Activated CD4-positive, alpha-beta T cell treated with anti-CD3 and anti-CD28 coated beads, Interleukin-2, amount 10 ng/mL, durations not matched to agents 7 days and 5 days (primary cell): ENCODE results near the gene JAGN1. TPM values are rescaled to one million over a fixed set of nuclear protein-coding genes. Genes with fewer than 3 reads are reported as not detected.
"Not testable (repeated sequence)": the region's sequence is repeated elsewhere in the genome, so short reads cannot be mapped to it uniquely, and the experiment has no call there.

ENCODE experiments used
- CTCF ChIA-PET: fragments of 350-600 bp; sonication (Branson Sonifier 250); formaldehyde crosslinking; loops from one replicate; lab custom pipeline; 2021; ENCODE audit warnings: antibody characterized with exemption; lab: Charles Lee
- POLR2A ChIA-PET: fragments of 350-600 bp; sonication (Branson Sonifier 250); formaldehyde crosslinking; loops from one replicate; lab custom pipeline; 2021; ENCODE audit warnings: antibody characterized with exemption; lab: Charles Lee
- DNase-seq: peaks from one replicate; pipeline ENCODE4 v3.0.0-alpha.2; 2020
- H3K27ac Mint-ChIP-seq: one replicate; pipeline ENCODE4 v1.8.0; 2021; ENCODE audit warnings: mild to moderate bottlenecking, moderate library complexity, mixed read lengths
- H3K27me3 Mint-ChIP-seq: one replicate; pipeline ENCODE4 v1.8.0; 2021; ENCODE audit warnings: mixed read lengths
- H3K36me3 Mint-ChIP-seq: one replicate; pipeline ENCODE4 v1.8.0; 2021; ENCODE audit warnings: low read depth, mixed read lengths
- H3K4me1 Mint-ChIP-seq: one replicate; pipeline ENCODE4 v1.8.0; 2021; ENCODE audit warnings: mixed read lengths
- H3K4me3 Mint-ChIP-seq: one replicate; pipeline ENCODE4 v1.8.0; 2021; ENCODE audit warnings: mild to moderate bottlenecking, moderate library complexity, mixed read lengths
- H3K9me3 Mint-ChIP-seq: one replicate; pipeline ENCODE4 v1.8.0; 2021; ENCODE audit warnings: mixed read lengths
- total RNA-seq, 2 experiments: library from RNA; stranded (reverse); gene quantifications; one replicate each; pipeline ENCODE4 v1.2.3, GENCODE V29; 2021

JAGN1 gene
- total RNA-seq, 2 experiments from 2014 or later = 29.6 to 30.6 TPM

DNA sequence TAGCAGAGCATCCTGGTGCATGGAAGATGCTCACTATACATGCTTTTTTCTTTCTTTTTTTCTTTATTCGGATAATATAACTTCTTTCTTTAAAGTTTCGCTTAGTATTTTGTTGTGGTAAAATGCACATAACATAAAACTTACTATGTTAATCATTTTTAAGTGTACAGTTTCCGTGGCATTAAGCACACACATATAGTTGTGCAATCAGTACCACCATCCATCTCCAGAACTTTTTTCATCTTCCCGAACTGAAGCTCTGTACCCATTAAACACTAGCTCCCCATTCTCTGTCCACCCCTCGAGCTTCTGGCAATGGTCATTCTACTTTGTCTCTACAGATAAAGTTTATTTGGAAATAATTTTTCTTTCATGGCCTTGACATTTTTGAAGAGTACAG, 1.0 kb upstream of the JAGN1 start:
- peaks cover 2% of the 10 kb centered on the region for H3K27me3 Mint-ChIP-seq
- peaks cover 37% of the 10 kb centered on the region for H3K4me1 Mint-ChIP-seq
- peaks cover 28% of the 10 kb centered on the region for H3K36me3 Mint-ChIP-seq
- CTCF ChIA-PET = interaction anchor here (0.9 to 1.3 kb wide), 2 partner anchors 41 to 43 kb away, joined by 3 read pairs; no protein-coding TSS in a partner anchor
- H3K4me3 Mint-ChIP-seq = no peak overlapping the region
- peak overlapping the region; percentile 98 for H3K27ac Mint-ChIP-seq
- no peak for DNase-seq
- no peaks in the 10 kb centered on the region for H3K9me3 Mint-ChIP-seq
- POLR2A ChIA-PET = interaction anchor here (0.5 kb wide), 1 partner anchor 44 kb away, joined by 3 read pairs; no protein-coding TSS in a partner anchor

DNA sequence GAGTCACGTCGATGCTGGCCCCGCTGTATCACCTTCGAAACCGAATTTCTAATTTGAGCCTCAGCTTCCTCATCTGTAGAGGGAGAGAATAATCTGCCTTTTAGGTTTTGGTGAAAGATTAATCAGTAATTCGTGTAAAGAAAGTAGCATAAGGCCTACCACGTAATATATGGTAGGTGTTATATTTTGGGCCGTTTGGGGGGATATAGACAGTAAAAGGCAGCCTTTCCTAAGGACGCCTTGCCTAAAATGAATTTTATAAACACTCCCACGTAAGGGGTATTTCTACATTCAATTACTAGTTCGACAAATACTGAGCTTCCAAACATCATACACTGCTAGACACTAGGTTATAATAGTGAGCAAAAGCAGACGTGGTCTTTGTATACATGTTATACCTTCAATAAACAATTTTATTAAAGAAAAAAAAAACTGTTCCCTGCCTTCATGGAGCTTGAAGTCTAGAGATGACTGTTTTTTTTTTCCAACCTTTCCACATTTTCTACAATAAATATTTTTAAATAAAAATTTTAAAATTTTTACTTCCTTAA, 737 bp downstream of the JAGN1 start:
- ChIA-PET POLR2A (interaction anchor here (0.7 kb wide), 1 partner anchor 19 kb away, joined by 13 read pairs; no protein-coding TSS in a partner anchor), CTCF (interaction anchor here (0.5 to 1.4 kb wide), 7 partner anchors 21 to 545 kb away, joined by 3 to 6 read pairs (median 3); no protein-coding TSS in a partner anchor)
- Mint-ChIP-seq H3K4me3 (peak overlapping the region; percentile 99), H3K36me3 (peaks cover 35% of the 10 kb centered on the region), H3K9me3 (no peaks in the 10 kb centered on the region), H3K27ac (peak overlapping the region; percentile 98), H3K4me1 (peaks cover 43% of the 10 kb centered on the region), H3K27me3 (no peaks in the 10 kb centered on the region)
- DNase-seq = no peak

GRCh38 chr3:9893739-9894138, 3.3 kb downstream of the JAGN1 start:
- H3K9me3 Mint-ChIP-seq = no peaks in the 10 kb centered on the region
- no peaks in the 10 kb centered on the region for H3K27me3 Mint-ChIP-seq
- no peak for DNase-seq
- H3K4me1 Mint-ChIP-seq = peaks cover 45% of the 10 kb centered on the region
- H3K27ac Mint-ChIP-seq = no peak overlapping the region
- POLR2A ChIA-PET = no interaction called here
- H3K4me3 Mint-ChIP-seq = no peak overlapping the region
- CTCF ChIA-PET = interaction anchor here (1.4 to 2.0 kb wide), 2 partner anchors 9 to 32 kb away, joined by 3 to 5 read pairs; partner anchors contain the start of gene IL17RE
- H3K36me3 Mint-ChIP-seq = peaks cover 35% of the 10 kb centered on the region

DNA sequence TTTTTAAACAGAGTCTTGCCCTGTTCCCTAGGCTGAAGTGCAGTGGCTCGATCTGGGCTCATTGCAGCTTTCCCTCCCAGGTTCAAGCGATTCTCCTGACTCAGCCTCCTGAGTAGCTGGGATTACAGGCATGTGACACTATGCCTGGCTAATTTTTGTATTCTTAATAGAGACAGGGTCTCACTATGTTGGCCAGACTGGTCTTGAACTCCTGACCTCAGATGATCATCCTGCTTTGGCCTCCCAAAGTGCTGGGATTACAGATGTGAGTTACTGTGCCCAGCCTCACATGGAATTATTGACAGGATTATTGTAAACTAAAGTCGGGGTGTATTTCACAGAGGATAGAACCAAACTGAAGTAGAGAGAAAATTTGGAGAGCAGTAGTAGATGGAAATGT, 5.3 kb downstream of the JAGN1 start:
- not testable (repeated sequence) for H3K4me3 Mint-ChIP-seq, H3K27ac Mint-ChIP-seq
- CTCF ChIA-PET = interaction anchor here (0.6 kb wide), 1 partner anchor 43 kb away, joined by 3 read pairs; no protein-coding TSS in a partner anchor

DNA sequence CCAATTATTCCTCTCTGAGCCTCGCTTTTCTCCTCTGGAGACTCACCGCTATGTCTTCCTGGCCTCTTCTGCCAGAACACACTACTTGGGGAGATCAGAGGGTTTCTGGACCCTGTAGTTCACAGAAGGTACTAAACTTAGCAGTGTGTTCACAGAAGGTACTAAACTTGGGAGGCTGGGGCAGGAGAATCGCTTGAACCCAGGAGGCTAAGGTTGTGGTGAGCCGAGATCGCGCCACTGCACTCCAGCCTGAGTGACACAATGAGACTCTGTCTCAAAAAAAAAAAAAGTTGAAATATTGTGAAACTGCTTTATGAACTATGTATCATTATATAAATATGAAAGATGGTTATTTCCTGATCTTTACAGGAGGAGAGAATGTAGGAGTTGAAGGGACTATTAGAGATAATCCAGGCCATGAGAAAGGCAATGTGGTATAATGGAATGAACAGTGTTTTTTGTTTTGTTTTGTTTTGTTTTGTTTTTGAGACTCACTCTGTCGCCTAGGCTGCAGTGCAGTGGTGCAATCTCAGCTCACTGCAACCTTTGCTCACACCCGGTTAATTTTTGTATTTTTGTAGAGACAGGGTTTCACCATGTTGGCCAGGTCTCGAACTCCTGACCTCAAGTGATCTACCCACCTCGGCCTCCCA, 6.5 kb downstream of the JAGN1 start:
- CTCF ChIA-PET = interaction anchor here (0.8 kb wide), 1 partner anchor 29 kb away, joined by 4 read pairs; no protein-coding TSS in a partner anchor
- H3K27me3 Mint-ChIP-seq, H3K9me3 Mint-ChIP-seq, POLR2A ChIA-PET, H3K4me3 Mint-ChIP-seq, H3K27ac Mint-ChIP-seq, DNase-seq: not testable (repeated sequence)
- Mint-ChIP-seq H3K4me1 (peaks cover 37% of the 10 kb centered on the region), H3K36me3 (peaks cover 27% of the 10 kb centered on the region)

More for the DNA sequence above, 5.3 kb downstream of the JAGN1 start:
- POLR2A ChIA-PET, DNase-seq, H3K27me3 Mint-ChIP-seq, H3K9me3 Mint-ChIP-seq: not testable (repeated sequence)
- H3K4me1 Mint-ChIP-seq = peaks cover 32% of the 10 kb centered on the region
- peaks cover 32% of the 10 kb centered on the region for H3K36me3 Mint-ChIP-seq

DNA sequence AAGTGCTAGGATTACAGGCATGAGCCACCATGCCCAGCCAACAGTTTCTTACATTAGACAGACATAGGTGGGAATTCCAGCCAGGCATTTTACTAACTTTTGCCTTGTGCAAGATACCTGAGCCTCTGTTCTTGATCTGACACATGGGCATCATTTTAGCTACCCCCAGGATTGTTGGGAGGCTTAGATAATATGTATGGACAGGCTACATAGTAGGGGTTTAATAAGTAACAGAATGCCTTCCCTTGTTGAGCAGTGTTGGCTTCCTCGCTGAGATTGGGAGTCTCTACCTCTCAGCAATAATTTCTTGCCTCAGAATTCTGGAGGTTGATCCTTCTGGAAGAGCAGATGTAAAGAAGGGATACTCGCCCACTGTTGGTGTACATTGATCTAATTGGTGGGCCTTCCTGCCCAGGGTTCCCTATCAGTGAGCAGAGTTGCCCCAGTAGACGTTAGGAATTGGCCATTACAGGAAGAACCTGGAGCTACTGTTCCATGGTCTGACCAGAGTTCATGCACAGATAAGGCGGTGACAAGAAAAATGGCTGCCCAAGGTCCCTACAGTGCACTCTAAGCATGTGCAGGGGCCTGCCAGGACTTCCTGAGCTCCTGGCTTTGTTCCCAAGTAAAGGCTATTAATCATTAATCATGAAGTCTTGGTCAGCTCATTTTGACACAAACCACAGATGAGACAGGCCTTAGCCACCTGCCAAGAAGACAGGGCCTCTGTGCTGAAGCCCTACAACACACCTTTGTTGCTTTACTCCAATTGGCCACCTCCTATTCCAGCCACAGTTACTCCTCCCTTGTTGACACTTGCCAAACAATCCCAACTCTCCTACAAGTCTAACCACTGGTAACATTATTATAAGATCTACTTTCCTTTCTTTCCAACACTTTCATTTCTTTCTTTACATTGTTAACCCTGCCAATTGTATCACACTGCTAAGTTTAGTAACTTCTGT, 7.3 kb downstream of the JAGN1 start:
- H3K27ac Mint-ChIP-seq = peak overlapping the region; percentile 3
- H3K4me1 Mint-ChIP-seq = peaks cover 40% of the 10 kb centered on the region

GRCh38 chr3:9898467-9899241, 8.2 kb downstream of the JAGN1 start:
- Mint-ChIP-seq H3K36me3 (peaks cover 13% of the 10 kb centered on the region), H3K27ac (peak overlapping the region; percentile 3), H3K4me3 (no peak overlapping the region), H3K27me3 (no peaks in the 10 kb centered on the region), H3K4me1 (peaks cover 42% of the 10 kb centered on the region), H3K9me3 (no peaks in the 10 kb centered on the region)
- DNase-seq = no peak
- POLR2A ChIA-PET = no interaction called here
- CTCF ChIA-PET = no interaction called here

More for the DNA sequence above, 7.3 kb downstream of the JAGN1 start:
- Mint-ChIP-seq H3K4me3 (no peak overlapping the region), H3K36me3 (peaks cover 20% of the 10 kb centered on the region), H3K27me3 (no peaks in the 10 kb centered on the region), H3K9me3 (no peaks in the 10 kb centered on the region)
- POLR2A ChIA-PET = no interaction called here
- CTCF ChIA-PET = interaction anchor here (0.8 kb wide), 1 partner anchor 28 kb away, joined by 4 read pairs; no protein-coding TSS in a partner anchor
- no peak for DNase-seq

DNA sequence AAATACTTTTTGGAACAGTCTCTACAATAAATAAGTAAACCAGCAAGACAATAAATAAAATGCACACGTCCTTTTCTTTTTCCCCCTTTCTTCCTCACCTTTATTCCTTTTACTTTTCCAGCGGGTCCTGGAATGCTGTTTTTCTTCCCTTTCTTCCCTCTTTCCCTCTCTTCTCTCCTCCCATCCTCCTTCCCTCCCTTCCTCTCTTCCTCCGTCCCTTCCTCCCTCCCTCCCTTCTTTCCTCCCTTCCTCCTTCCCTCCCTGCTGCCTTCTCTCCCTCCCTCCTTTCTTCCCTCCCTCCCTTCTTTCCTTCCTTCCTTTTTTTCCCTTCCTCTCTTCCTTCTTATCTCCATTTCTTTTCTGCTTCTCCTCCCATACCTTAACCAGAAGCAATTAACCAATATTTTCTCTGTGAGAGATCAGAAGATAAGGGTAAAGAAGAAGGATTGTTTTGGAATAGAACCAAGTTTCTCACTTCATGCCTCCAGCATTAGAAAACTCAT, 8.9 kb downstream of the JAGN1 start:
- CTCF ChIA-PET = interaction anchor here (1.0 kb wide), 1 partner anchor 522 kb away, joined by 3 read pairs; no protein-coding TSS in a partner anchor
- Mint-ChIP-seq H3K36me3 (peaks cover 6% of the 10 kb centered on the region), H3K4me1 (peaks cover 39% of the 10 kb centered on the region), H3K9me3 (no peaks in the 10 kb centered on the region), H3K27me3 (no peaks in the 10 kb centered on the region), H3K4me3 (no peak overlapping the region), H3K27ac (no peak overlapping the region)
- POLR2A ChIA-PET = no interaction called here
- DNase-seq = no peak

DNA sequence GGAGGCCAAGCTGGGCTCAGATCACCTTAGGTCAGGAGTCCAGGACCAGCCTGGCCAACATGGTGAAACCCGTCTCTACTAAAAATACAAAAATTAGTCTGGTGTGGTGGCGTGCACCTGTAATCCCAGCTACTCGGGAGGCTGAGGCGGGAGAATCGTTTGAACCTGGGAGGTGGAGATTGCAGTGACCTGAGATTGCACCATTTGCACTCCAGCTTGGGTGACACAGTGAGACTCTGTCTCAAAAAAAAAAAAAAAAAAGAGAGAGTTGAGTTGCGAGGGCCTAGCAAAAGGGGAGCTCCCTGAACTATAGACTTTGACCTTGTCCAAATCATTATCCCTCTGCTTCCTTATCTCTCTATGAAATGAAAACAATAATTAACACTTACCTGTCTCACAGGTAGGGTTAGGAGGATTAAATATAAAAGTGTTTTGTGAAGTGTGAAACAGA, 10.6 kb downstream of the JAGN1 start:
- POLR2A ChIA-PET, H3K4me3 Mint-ChIP-seq, H3K9me3 Mint-ChIP-seq, H3K36me3 Mint-ChIP-seq, DNase-seq, H3K27me3 Mint-ChIP-seq: not testable (repeated sequence)
- CTCF ChIA-PET = interaction anchor here (0.6 to 2.9 kb wide), 2 partner anchors 31 to 76 kb away, joined by 4 to 10 read pairs; no protein-coding TSS in a partner anchor
- Mint-ChIP-seq H3K4me1 (peaks cover 32% of the 10 kb centered on the region), H3K27ac (peak overlapping the region; percentile 11)

DNA sequence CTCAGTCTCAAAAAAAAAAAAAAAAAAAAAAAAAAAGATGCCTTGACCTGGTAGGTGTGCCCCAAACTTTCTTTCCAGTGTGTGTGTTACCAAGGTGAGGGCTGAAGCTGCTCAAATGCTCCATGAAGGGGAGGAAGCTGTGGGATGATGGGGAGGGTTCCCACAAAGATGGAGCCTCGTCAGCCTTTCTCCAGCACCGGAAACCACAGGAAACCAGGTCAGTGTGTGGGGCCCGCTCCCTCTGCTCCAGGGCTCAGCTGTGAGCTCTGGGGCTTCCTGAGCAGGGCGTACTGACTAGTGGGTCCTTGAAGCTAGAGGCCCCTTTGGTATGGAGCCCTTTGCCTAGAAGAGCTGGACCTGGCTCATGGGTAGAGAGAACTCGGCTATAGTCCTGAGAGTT, 11.6 kb downstream of the JAGN1 start:
- Mint-ChIP-seq H3K4me1 (peaks cover 31% of the 10 kb centered on the region), H3K36me3 (no peaks in the 10 kb centered on the region)

More for the DNA sequence above, 11.6 kb downstream of the JAGN1 start:
- peak overlapping the region; percentile 66 for H3K27ac Mint-ChIP-seq
- ChIA-PET CTCF (interaction anchor here (0.6 to 2.9 kb wide), 7 partner anchors 9 to 113 kb away, joined by 3 to 13 read pairs (median 3); no protein-coding TSS in a partner anchor), POLR2A (interaction anchor here (0.8 kb wide), 1 partner anchor 22 kb away, joined by 3 read pairs; no protein-coding TSS in a partner anchor)
- H3K4me3 Mint-ChIP-seq = peak overlapping the region; percentile 22
- H3K9me3 Mint-ChIP-seq = no peaks in the 10 kb centered on the region
- DNase-seq = peak; percentile 46
- no peaks in the 10 kb centered on the region for H3K27me3 Mint-ChIP-seq
